H1 (cell line): ENCODE results near the gene A4GALT. TPM values are rescaled to one million over a fixed set of nuclear protein-coding genes. Genes with fewer than 3 reads are reported as not detected.

Source experiments
- CTCF ChIA-PET: fragments of 300-600 bp; sonication (Branson Sonifier 250); formaldehyde crosslinking; loops from one replicate; lab custom pipeline; 2021; ENCODE audit not compliant: partially characterized antibody; lab: Charles Lee
- POLR2A ChIA-PET: fragments of 300-600 bp; sonication (Branson Sonifier 250); formaldehyde crosslinking; loops from one replicate; lab custom pipeline; 2021; ENCODE audit warnings: inconsistent platforms; ENCODE audit not compliant: partially characterized antibody; lab: Charles Lee
- DNase-seq, 2 experiments: peaks; one replicate each; pipeline versions ENCODE4 v3.0.0 to v3.0.0-alpha.2; 2010 to 2022; ENCODE audit warnings: low spot score in 2 of 2, low read depth in 1 of 2, mixed read lengths in 1 of 2
- FAIRE-seq: peaks from 2 replicates; lab custom pipeline; 2011; peaks lifted over from hg19 to GRCh38; lab: Jason Lieb, UNC
- H2AFZ ChIP-seq: 2 replicates; pipeline ENCODE4 v1.8.1; 2012; ENCODE audit warnings: low read length, inconsistent platforms
- H2AK5ac ChIP-seq: 2 replicates; pipeline ENCODE4 v1.6.1; 2013; ENCODE audit warnings: low read depth, low read length
- H2BK120ac ChIP-seq: replicated peaks from 2 replicates; pipeline ENCODE3; 2013; ENCODE audit warnings: low read depth, low read length, inconsistent platforms
- H2BK12ac ChIP-seq: 2 replicates; pipeline ENCODE4 v1.6.1; 2013; ENCODE audit warnings: low read depth, low read length
- H2BK15ac ChIP-seq: 2 replicates; pipeline ENCODE4 v1.6.1; 2013; ENCODE audit warnings: low read length
- H2BK20ac ChIP-seq: 2 replicates; pipeline ENCODE4 v1.6.1; 2013; ENCODE audit warnings: low read length
- H2BK5ac ChIP-seq: 2 replicates; pipeline ENCODE4 v1.6.1; 2013; ENCODE audit warnings: low read depth, low read length
- H3K14ac ChIP-seq: 2 replicates; pipeline ENCODE4 v1.6.1; 2013; ENCODE audit warnings: inconsistent platforms; ENCODE audit not compliant: insufficient read length
- H3K18ac ChIP-seq: 2 replicates; pipeline ENCODE4 v1.6.1; 2013; ENCODE audit warnings: low read length; ENCODE audit errors: extremely low read depth
- H3K23ac ChIP-seq: 2 replicates; pipeline ENCODE4 v1.6.1; 2013; ENCODE audit warnings: inconsistent platforms; ENCODE audit not compliant: insufficient read length
- H3K23me2 ChIP-seq: 2 replicates; pipeline ENCODE4 v1.6.1; 2013; ENCODE audit warnings: low read depth, low read length
- H3K27ac ChIP-seq: 2 replicates; pipeline ENCODE4 v1.6.1; 2011; ENCODE audit warnings: low read depth, low read length, inconsistent platforms
- H3K27me3 ChIP-seq, 4 experiments: replicated peaks in 1 of 4; 1 replicate in 1 of 4; 2 replicates in 3 of 4; pipeline versions ENCODE4 v1.6.1 to v1.8.1; 2011 to 2013; ENCODE audit warnings: low read length in 3 of 4, mild to moderate bottlenecking in 3 of 4, inconsistent platforms in 2 of 4, mixed read lengths in 2 of 4, moderate library complexity in 1 of 4; ENCODE audit not compliant: control insufficient read depth in 3 of 4, insufficient read depth in 3 of 4; ENCODE audit errors: extremely low read depth in 1 of 4
- H3K36me3 ChIP-seq, 4 experiments: 2 replicates each; pipeline versions ENCODE4 v1.6.1 to v1.8.1; 2011 to 2013; ENCODE audit warnings: mild to moderate bottlenecking in 4 of 4, low read length in 3 of 4, moderate library complexity in 2 of 4, control low read depth in 1 of 4, inconsistent platforms in 1 of 4; ENCODE audit not compliant: insufficient read depth in 4 of 4, control insufficient read depth in 2 of 4
- H3K4ac ChIP-seq: replicated peaks from 2 replicates; pipeline ENCODE3; 2013; ENCODE audit warnings: low read length, low read depth, mixed read lengths, inconsistent platforms; ENCODE audit not compliant: insufficient read length
- H3K4me1 ChIP-seq, 4 experiments: replicated peaks in 1 of 4; 1 replicate in 1 of 4; 2 replicates in 3 of 4; pipeline versions ENCODE4 v1.6.1 to v1.8.1; 2011 to 2013; ENCODE audit warnings: low read length in 3 of 4, inconsistent platforms in 2 of 4, mixed read lengths in 1 of 4; ENCODE audit not compliant: insufficient read depth in 4 of 4, control insufficient read depth in 3 of 4
- H3K4me2 ChIP-seq, 2 experiments: 2 replicates each; pipeline versions ENCODE4 v1.6.1 to v1.8.1; 2011 to 2013; ENCODE audit warnings: low read depth in 2 of 2, low read length in 2 of 2, control low read depth in 1 of 2, inconsistent platforms in 1 of 2, mild to moderate bottlenecking in 1 of 2; ENCODE audit not compliant: insufficient read depth in 1 of 2
- H3K4me3 ChIP-seq, 4 experiments: fragments of 200-600, 300-600 bp in 1 of 4; sonication (generic), shearing (Covaris generic), sonication (Bioruptor Twin) in 1 of 4; 2 replicates each; pipeline versions ENCODE4 v1.5.1 to v1.8.1; 2011 to 2016; ENCODE audit warnings: low read length in 4 of 4, low read depth in 3 of 4, control low read depth in 2 of 4, inconsistent platforms in 2 of 4, mild to moderate bottlenecking in 2 of 4, mixed read lengths in 1 of 4, moderate library complexity in 1 of 4; ENCODE audit not compliant: insufficient read depth in 2 of 4; ENCODE audit errors: extremely low read depth in 1 of 4
- H3K56ac ChIP-seq: replicated peaks from 2 replicates; pipeline ENCODE3; 2013; ENCODE audit warnings: low read depth, mild to moderate bottlenecking, mixed read lengths, low read length, inconsistent platforms; ENCODE audit not compliant: insufficient read length
- H3K79me1 ChIP-seq: 2 replicates; pipeline ENCODE4 v1.6.1; 2013; ENCODE audit warnings: low read depth, low read length, control low read depth
- H3K79me2 ChIP-seq, 2 experiments: 2 replicates each; pipeline versions ENCODE4 v1.6.1 to v1.8.1; 2012 to 2013; ENCODE audit warnings: low read length in 2 of 2, mild to moderate bottlenecking in 2 of 2, inconsistent platforms in 1 of 2; ENCODE audit not compliant: insufficient read depth in 2 of 2, control insufficient read depth in 1 of 2
- H3K9ac ChIP-seq, 4 experiments: replicated peaks in 1 of 4; 1 replicate in 1 of 4; 2 replicates in 3 of 4; pipeline versions ENCODE4 v1.6.1 to v1.8.1; 2011 to 2013; ENCODE audit warnings: low read depth in 3 of 4, low read length in 3 of 4, control low read depth in 2 of 4, mild to moderate bottlenecking in 2 of 4, moderate library complexity in 2 of 4, inconsistent platforms in 1 of 4; ENCODE audit errors: extremely low read depth in 1 of 4
- H3K9me3 ChIP-seq, 2 experiments: 2 replicates each; pipeline versions ENCODE4 v1.6.1 to v1.8.1; 2012 to 2013; ENCODE audit warnings: mild to moderate bottlenecking in 2 of 2, moderate library complexity in 2 of 2, control low read depth in 1 of 2, inconsistent platforms in 1 of 2, low read depth in 1 of 2, low read length in 1 of 2, mixed read lengths in 1 of 2; ENCODE audit not compliant: insufficient read depth in 2 of 2
- H4K20me1 ChIP-seq, 2 experiments: replicated peaks in 1 of 2; 2 replicates each; pipeline versions ENCODE3 to v1.8.1; 2011 to 2013; ENCODE audit warnings: inconsistent platforms in 2 of 2, low read length in 2 of 2, mild to moderate bottlenecking in 1 of 2; ENCODE audit not compliant: insufficient read depth in 2 of 2, control insufficient read depth in 1 of 2
- H4K5ac ChIP-seq: 2 replicates; pipeline ENCODE4 v1.6.1; 2013; ENCODE audit warnings: low read length, low read depth, mixed read lengths, inconsistent platforms; ENCODE audit not compliant: insufficient read length
- H4K8ac ChIP-seq: 2 replicates; pipeline ENCODE4 v1.8.0; 2013; ENCODE audit warnings: mild to moderate bottlenecking, moderate library complexity, low read length, inconsistent platforms; ENCODE audit not compliant: insufficient read depth; ENCODE audit errors: extremely low read depth
- H4K91ac ChIP-seq: replicated peaks from 2 replicates; pipeline ENCODE3; 2013; ENCODE audit warnings: low read length, mixed read lengths, inconsistent platforms; ENCODE audit not compliant: insufficient read length
- ASH2L ChIP-seq: fragments of 200-600, 300-600 bp; sonication (generic); IDR thresholded peaks from one replicate; pipeline ENCODE4 v1.7.1; 2017; ENCODE audit warnings: low read length
- ATF3 ChIP-seq: IDR thresholded peaks from 2 replicates; pipeline ENCODE4 v1.6.1; 2011; ENCODE audit warnings: low read depth, mild to moderate bottlenecking, low read length; ENCODE audit not compliant: insufficient read depth
- CBX5 ChIP-seq: fragments of 300-800, 300-1000 bp; sonication (generic); IDR thresholded peaks from 2 replicates; pipeline ENCODE4 v1.7.1; 2016; ENCODE audit warnings: antibody characterized with exemption, low read length, low read depth
- CREB1 ChIP-seq: IDR thresholded peaks from 2 replicates; pipeline ENCODE4 v1.6.1; 2012; ENCODE audit warnings: inconsistent platforms
- E2F6 ChIP-seq: IDR thresholded peaks from 2 replicates; pipeline ENCODE4 v1.6.1; 2012; ENCODE audit warnings: inconsistent platforms
- EP300 ChIP-seq, 2 experiments: IDR thresholded peaks; 1 replicate in 1 of 2; 2 replicates in 1 of 2; pipeline ENCODE4 v1.6.1; 2011 to 2012; ENCODE audit warnings: low read depth in 2 of 2, low read length in 2 of 2, mild to moderate bottlenecking in 2 of 2, borderline replicate concordance in 1 of 2, inconsistent platforms in 1 of 2, moderate library complexity in 1 of 2
- GTF2F1 ChIP-seq: IDR thresholded peaks from 2 replicates; pipeline ENCODE4 v1.6.1; 2012; ENCODE audit warnings: low read depth, low read length, improper control_type of control experiment, borderline replicate concordance
- POLR2A ChIP-seq, 2 experiments: IDR thresholded peaks; 1 replicate in 1 of 2; 2 replicates in 1 of 2; pipeline ENCODE4 v1.6.1; 2011; ENCODE audit warnings: low read depth in 2 of 2, low read length in 2 of 2, mild to moderate bottlenecking in 2 of 2; ENCODE audit errors: control extremely low read depth in 1 of 2
- SIX5 ChIP-seq: IDR thresholded peaks from 2 replicates; pipeline ENCODE4 v1.6.1; 2011; ENCODE audit warnings: mild to moderate bottlenecking, low read depth, low read length
- SP4 ChIP-seq: IDR thresholded peaks from 2 replicates; pipeline ENCODE4 v1.6.1; 2012; ENCODE audit warnings: low read length, inconsistent platforms
- SUZ12 ChIP-seq: fragments of 200-600 bp; sonication (generic); IDR thresholded peaks from 2 replicates; pipeline ENCODE4 v1.6.1; 2012; ENCODE audit warnings: mild to moderate bottlenecking, inconsistent platforms, low read length, moderate library complexity, mixed read lengths
- WGBS, 2 experiments: shearing (Covaris generic) in 1 of 2; methylation state at CpG; one replicate each; pipeline versions ENCODE4 v1.1.6 to v1.1.7; 2013 to 2015; ENCODE audit warnings: low lambda C conversion rate in 2 of 2, mixed read lengths in 2 of 2, inconsistent platforms in 1 of 2, low coverage in 1 of 2, missing lambda C conversion rate in 1 of 2; ENCODE audit not compliant: insufficient replicate concordance in 2 of 2, insufficient coverage in 1 of 2, insufficient read length in 1 of 2; ENCODE audit errors: extremely low coverage in 1 of 2, missing lambda C conversion rate in 1 of 2; 5-methylcytosine and 5-hydroxymethylcytosine counted together
- polyA plus RNA-seq, 7 experiments: library from polyadenylated mRNA; depleted of rRNA in 3 of 7; stranded (reverse) in 5 of 7; unstranded in 2 of 7; fragments of >200 nt in 5 of 7; fragments of 200-250 nt in 2 of 7; gene quantifications; 1 replicate in 5 of 7; 2 replicates in 1 of 7; 4 replicates in 1 of 7; pipeline versions ENCODE4 v1.2.1 to v1.2.3, GENCODE V29; 2011 to 2013; ENCODE audit warnings: missing spikeins in 2 of 7, mixed read lengths in 2 of 7
- total RNA-seq: library from RNA; stranded (reverse); fragmentation: NEBNext Ultra II Directional; extraction: Animal tissue kit (Norgen Biotek cat#: 25700); gene quantifications from 2 replicates; pipeline ENCODE4 v1.2.1, GENCODE V29; 2021

A4GALT gene
- total and polyA plus RNA-seq, 2 of the 8 experiments (the other 6 are each of a cell fraction or from before 2014, with no cell fraction given), result 7.2 to 13.8 TPM

DNA sequence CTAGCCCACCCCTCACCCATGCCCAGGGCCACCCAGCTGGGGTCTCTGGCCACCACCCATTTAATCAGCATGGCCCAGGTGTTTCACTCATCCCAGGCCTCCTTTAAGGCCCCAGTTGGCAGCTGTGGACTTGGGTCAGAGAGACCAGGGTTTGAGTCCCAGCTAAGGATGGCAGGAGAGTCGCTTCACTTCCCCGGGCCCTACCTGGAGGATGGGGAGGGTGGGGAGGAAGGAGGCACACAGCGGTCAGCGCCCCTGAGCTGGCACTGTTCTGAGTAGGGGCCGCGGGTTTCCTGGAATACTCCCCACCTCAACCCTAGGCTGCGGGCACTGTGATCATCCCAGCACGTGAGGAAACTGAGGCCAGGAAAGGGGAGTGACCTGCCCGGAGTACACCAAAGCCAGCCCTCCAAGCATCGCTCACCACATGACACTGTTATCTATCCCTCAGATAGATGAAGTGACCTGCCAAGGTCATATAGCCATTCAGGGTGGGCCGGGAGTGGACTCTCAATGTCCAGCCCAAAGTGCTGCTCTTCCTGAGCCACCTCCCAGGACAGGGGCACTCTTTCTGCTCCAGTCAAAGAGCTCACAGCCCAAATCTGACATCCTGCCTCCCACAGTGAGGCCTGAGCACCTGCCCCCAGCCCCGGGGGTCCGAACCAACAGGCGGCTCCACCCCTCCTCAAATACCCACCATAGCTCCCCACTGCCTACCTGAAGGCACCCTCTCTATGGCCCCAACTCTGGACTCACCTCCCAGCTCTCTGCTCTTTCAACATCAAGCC lies 76.8 kb downstream of the A4GALT start:
- peaks cover 0 to 2% (median 0%) of the 10 kb centered on the region in 4 experiments; a peak in 1 of 7 replicates for H3K27me3 ChIP-seq
- peak overlapping the region; percentile 39; the same call in 1 of the 2 replicates for H2AK5ac ChIP-seq
- no peak overlapping the region for H3K14ac ChIP-seq
- no peak overlapping the region for H2AFZ ChIP-seq
- no peak overlapping the region for H2BK20ac ChIP-seq
- H3K36me3 ChIP-seq, result no peaks in the 10 kb centered on the region
- peak overlapping the region; percentile 72 for H3K4ac ChIP-seq
- no peak overlapping the region for H4K91ac ChIP-seq
- H3K9me3 ChIP-seq, result no peaks in the 10 kb centered on the region
- H3K9ac ChIP-seq, result no peak overlapping the region
- H3K4me3 ChIP-seq, result no peak overlapping the region
- no peak overlapping the region for H3K23ac ChIP-seq
- H3K79me2 ChIP-seq, result peaks cover 0 to 41% of the 10 kb centered on the region in 2 experiments; a peak in 2 of 4 replicates
- DNase-seq (no peak), FAIRE-seq (no peak)
- H3K4me2 ChIP-seq, result no peak overlapping the region
- H4K8ac ChIP-seq, result no peak overlapping the region
- 0 out of 2 replicates have a peak overlapping the region, but pooled peaks have one; percentile 17 for H2BK12ac ChIP-seq
- H3K79me1 ChIP-seq, result peaks cover 23% of the 10 kb centered on the region
- 94% methylated on average over 12 of the region's 14 CpGs; no CpG with 5 or more reads in 1 of the 2 experiments for WGBS, 2 experiments
- no peak overlapping the region for H2BK15ac ChIP-seq
- H2BK5ac ChIP-seq, result no peak overlapping the region; the same call in 1 of the 2 replicates
- H3K18ac ChIP-seq, result no peak overlapping the region; the same call in none of the 2 replicates
- no peak overlapping the region for H4K5ac ChIP-seq
- peaks cover 5% of the 10 kb centered on the region for H3K23me2 ChIP-seq
- H4K20me1 ChIP-seq, result peaks cover 9 to 10% of the 10 kb centered on the region in 2 experiments
- H3K56ac ChIP-seq, result no peak overlapping the region
- no peak overlapping the region for H2BK120ac ChIP-seq
- ChIA-PET POLR2A (interaction anchor here (0.7 to 4.6 kb wide), 5 partner anchors 10 to 142 kb away, joined by 3 to 39 read pairs (median 3); partner anchors contain the start of gene POLDIP3), CTCF (interaction anchor here (0.5 to 1.9 kb wide), 9 partner anchors 12 to 626 kb away, joined by 3 to 10 read pairs (median 3); no protein-coding TSS in a partner anchor)
- peaks cover 7 to 29% (median 21%) of the 10 kb centered on the region in 4 experiments for H3K4me1 ChIP-seq
- peak overlapping the region; percentile 25; the same call in 1 of the 2 replicates for H3K27ac ChIP-seq
- TF ChIP-seq GTF2F1 (no peak), CREB1 (no peak), ATF3 (no peak), SIX5 (no peak), EP300 (IDR thresholded peaks at IDR 0.05; ENCODE audit: borderline replicate concordance in 1 of 2, low read depth in 2 of 2, low read length in 2 of 2) (no peak), SUZ12 (no peak), POLR2A (IDR thresholded peaks at IDR 0.05; ENCODE audit: control extremely low read depth in 1 of 2, low read depth in 2 of 2, low read length in 2 of 2) (no peak), ASH2L (no peak), CBX5 (no peak), SP4 (no peak), E2F6 (no peak)
